Measurements from ENCODE around the gene LRRC18. TPM values are rescaled to one million over a fixed set of nuclear protein-coding genes. Genes with fewer than 3 reads are reported as not detected.

Gene LRRC18
- total and polyA plus RNA-seq, 2 donors (not counting 3 experiments of a cell fraction or from before 2014, with no cell fraction given), result not detected

GRCh38 chr10:48883701-48884100 is 55.9 kb downstream of the LRRC18 start:
- POLR2A ChIA-PET, result no interaction called here
- no TSS peak for BruUV-seq (replicated peaks)
- no peak overlapping the region for H3K4me2 ChIP-seq (ENCODE audit: insufficient read depth, low read length)
- FAIRE-seq (no peak), DNase-seq (ENCODE audit: low read depth, low spot score) (no peak)
- H2AFZ ChIP-seq (ENCODE audit: low read depth, low read length), result no peak overlapping the region
- no peaks in the 10 kb centered on the region for H3K79me2 ChIP-seq (ENCODE audit: control insufficient read depth, insufficient read depth, low read length)
- H4K20me1 ChIP-seq (replicated peaks; ENCODE audit: control insufficient read depth, extremely low read depth, insufficient read depth, low read length), result no peaks in the 10 kb centered on the region
- CTCF ChIA-PET, result interaction anchor here (1.1 to 5.2 kb wide), 3 partner anchors 278 to 630 kb away, joined by 3 to 40 read pairs (median 10); no protein-coding TSS in a partner anchor
- dilution Hi-C loops (cut with MboI; ENCODE audit: extremely low pct_ligation_motif_present, low sequenced_read_pairs) (no loop called here), intact Hi-C loops (cut with micrococcal nuclease) (no loop called here)
- H3K9me1 ChIP-seq (replicated peaks; ENCODE audit: control insufficient read depth, extremely low read depth, insufficient read depth, low read length), result no peaks in the 10 kb centered on the region
- TF ChIP-seq MAX (IDR thresholded peaks at IDR 0.05; ENCODE audit: insufficient read depth, insufficient read length), result no peak
- TF ChIP-seq MYC (IDR thresholded peaks at IDR 0.05; ENCODE audit: low read depth, low read length), result no peak
- no peak for TF ChIP-seq POLR2A (IDR thresholded peaks at IDR 0.05; ENCODE audit: low read depth, low read length)
- no peak for TF ChIP-seq GATA2 (IDR thresholded peaks at IDR 0.05; ENCODE audit: insufficient read depth, insufficient read length, low read depth, low read length)
- no peak for TF ChIP-seq POLR2AphosphoS5 (IDR thresholded peaks at IDR 0.05; ENCODE audit: insufficient read depth, low read depth, low read length)
- no peak for TF ChIP-seq JUN (IDR thresholded peaks at IDR 0.05; ENCODE audit: borderline replicate concordance, insufficient read depth, insufficient read length, low read depth)
- no peak for TF ChIP-seq EZH2 (IDR thresholded peaks at IDR 0.05; ENCODE audit: borderline replicate concordance, low read depth, low read length, severe bottlenecking)
- no peak for TF ChIP-seq FOS (IDR thresholded peaks at IDR 0.05; ENCODE audit: borderline replicate concordance, insufficient read depth, low read length)
- no peaks in the 10 kb centered on the region for H3K4me1 ChIP-seq (ENCODE audit: control insufficient read depth, extremely low read depth, insufficient read depth, low read length)
- no peaks in the 10 kb centered on the region for H3K27me3 ChIP-seq (ENCODE audit: control insufficient read depth in 2 of 2, insufficient read depth in 2 of 2, low read length in 2 of 2)
- H3K9me3 ChIP-seq (replicated peaks; ENCODE audit: control insufficient read depth, insufficient read depth, low read length), result no peaks in the 10 kb centered on the region
- no peak overlapping the region for H3K9ac ChIP-seq (replicated peaks; ENCODE audit: extremely low read depth, insufficient read depth, low read length)
- H3K36me3 ChIP-seq (ENCODE audit: control insufficient read depth in 2 of 2, extremely low read depth in 1 of 2, insufficient read depth in 2 of 2, low read length in 2 of 2), result no peaks in the 10 kb centered on the region
- no peak overlapping the region for H3K4me3 ChIP-seq (replicated peaks in 1 of 3; ENCODE audit: insufficient read depth in 1 of 3, low read depth in 1 of 3, low read length in 3 of 3)
- no peak overlapping the region for H3K27ac ChIP-seq (ENCODE audit: insufficient read depth, low read depth, low read length)

GRCh38 chr10:48882881-48883280 is 56.8 kb downstream of the LRRC18 start:
- H3K4me3 ChIP-seq (replicated peaks in 1 of 3; ENCODE audit: insufficient read depth in 1 of 3, low read depth in 1 of 3, low read length in 3 of 3), result no peak overlapping the region
- H4K20me1 ChIP-seq (replicated peaks; ENCODE audit: control insufficient read depth, extremely low read depth, insufficient read depth, low read length), result no peaks in the 10 kb centered on the region
- H3K9me1 ChIP-seq (replicated peaks; ENCODE audit: control insufficient read depth, extremely low read depth, insufficient read depth, low read length), result no peaks in the 10 kb centered on the region
- no peak overlapping the region for H3K9ac ChIP-seq (replicated peaks; ENCODE audit: extremely low read depth, insufficient read depth, low read length)
- dilution Hi-C loops (cut with MboI; ENCODE audit: extremely low pct_ligation_motif_present, low sequenced_read_pairs) (no loop called here), intact Hi-C loops (cut with micrococcal nuclease) (no loop called here)
- no peak overlapping the region for H2AFZ ChIP-seq (ENCODE audit: low read depth, low read length)
- no peak overlapping the region for H3K27ac ChIP-seq (ENCODE audit: insufficient read depth, low read depth, low read length)
- H3K4me1 ChIP-seq (ENCODE audit: control insufficient read depth, extremely low read depth, insufficient read depth, low read length), result no peaks in the 10 kb centered on the region
- FAIRE-seq (no peak), DNase-seq (ENCODE audit: low read depth, low spot score) (no peak)
- TF ChIP-seq POLR2A (IDR thresholded peaks at IDR 0.05; ENCODE audit: low read depth, low read length) (no peak), POLR2AphosphoS5 (IDR thresholded peaks at IDR 0.05; ENCODE audit: insufficient read depth, low read depth, low read length) (no peak), JUN (IDR thresholded peaks at IDR 0.05; ENCODE audit: borderline replicate concordance, insufficient read depth, insufficient read length, low read depth) (no peak), CTCF (IDR thresholded peaks at IDR 0.05; ENCODE audit: extremely low read depth in 1 of 2, insufficient read depth in 1 of 2, low read depth in 1 of 2, low read length in 2 of 2) (no peak), FOS (IDR thresholded peaks at IDR 0.05; ENCODE audit: borderline replicate concordance, insufficient read depth, low read length) (no peak)
- no peaks in the 10 kb centered on the region for H3K36me3 ChIP-seq (ENCODE audit: control insufficient read depth in 2 of 2, extremely low read depth in 1 of 2, insufficient read depth in 2 of 2, low read length in 2 of 2)
- H3K4me2 ChIP-seq (ENCODE audit: insufficient read depth, low read length), result no peak overlapping the region
- no peaks in the 10 kb centered on the region for H3K79me2 ChIP-seq (ENCODE audit: control insufficient read depth, insufficient read depth, low read length)
- H3K27me3 ChIP-seq (ENCODE audit: control insufficient read depth in 2 of 2, insufficient read depth in 2 of 2, low read length in 2 of 2), result no peaks in the 10 kb centered on the region
- ChIA-PET CTCF (interaction anchor here (1.2 to 5.2 kb wide), 3 partner anchors 12 to 281 kb away, joined by 3 to 40 read pairs (median 4); no protein-coding TSS in a partner anchor), POLR2A (no interaction called here)
- no peaks in the 10 kb centered on the region for H3K9me3 ChIP-seq (replicated peaks; ENCODE audit: control insufficient read depth, insufficient read depth, low read length)
- no TSS peak for BruUV-seq (replicated peaks)
